Ovary (tissue), 9 donors: ENCODE measurements around the gene NUP85. TPM values are rescaled to one million over a fixed set of nuclear protein-coding genes. Genes with fewer than 3 reads are reported as not detected.

Source experiments
- DNase-seq, 5 donors: peaks; one replicate each; pipeline ENCODE4 v3.0.0-alpha.2; 2019 to 2020
- H3K27ac ChIP-seq, 2 donors: fragments of 200-600 bp; one replicate each; pipeline versions ENCODE4 v1.5.1 to v1.8.0; 2019 to 2022
- H3K27me3 ChIP-seq: fragments of 200-600 bp; one replicate; pipeline ENCODE4 v1.8.0; 2022
- H3K36me3 ChIP-seq: fragments of 200-600 bp; sonication (generic); one replicate; pipeline ENCODE4 v1.5.1; 2019
- H3K4me1 ChIP-seq: one replicate; pipeline ENCODE4 v1.8.1; 2013; ENCODE audit warnings: mild to moderate bottlenecking, moderate library complexity; ENCODE audit not compliant: insufficient read depth
- H3K4me3 ChIP-seq: fragments of 200-600 bp; sonication (generic); one replicate; pipeline ENCODE4 v1.5.1; 2017
- H3K9me3 ChIP-seq, 2 donors: fragments of 200-600 bp in 1 of 2; sonication (generic) in 1 of 2; one replicate each; pipeline versions ENCODE4 v1.5.1 to v1.8.1; 2013 to 2019; ENCODE audit warnings: mild to moderate bottlenecking in 1 of 2, moderate library complexity in 1 of 2
- CTCF ChIP-seq, 3 donors: fragments of 450-650 bp in 2 of 3; fragments of 200-600 bp in 1 of 3; IDR thresholded peaks; one replicate each; pipeline versions ENCODE4 v1.5.1 to v1.8.0; 2016 to 2022; ENCODE audit warnings: antibody characterized with exemption in 3 of 3, mild to moderate bottlenecking in 1 of 3
- EP300 ChIP-seq: sonication (generic); formaldehyde crosslinking; IDR thresholded peaks from one replicate; pipeline ENCODE4 v1.6.1; 2017; ENCODE audit warnings: antibody characterized with exemption
- POLR2A ChIP-seq: fragments of 450-650 bp; IDR thresholded peaks from one replicate; pipeline ENCODE4 v1.6.1; 2017; ENCODE audit warnings: antibody characterized with exemption, mild to moderate bottlenecking, moderate library complexity
- WGBS, 3 donors: extraction: QIAGEN DNeasy Blood & Tissue Kit in 1 of 3; methylation state at CpG; one replicate each; pipeline versions ENCODE4 v1.1.5 to v1.1.7; 2013 to 2017; 5-methylcytosine and 5-hydroxymethylcytosine counted together
- intact Hi-C, 4 donors: fragments of 100-400 bp; cut with DNase I; formaldehyde crosslinking; loops; one replicate each; pipeline versions ENCODE4 v1.11.0 to v1.15.1; 2022 to 2023
- polyA plus RNA-seq, 2 donors: library from polyadenylated mRNA; stranded (reverse); fragments of 200-250 nt in 1 of 2; fragments of 350-450 nt in 1 of 2; fragmentation: Illumina TruSeq in 1 of 2; extraction: RNeasy Lipid Tissue Mini Kit (QIAGEN cat#74804) in 1 of 2; gene quantifications; one replicate each; pipeline ENCODE4 v1.2.3, GENCODE V29; 2013 to 2014
- total RNA-seq, 7 donors: library from RNA; depleted of rRNA in 2 of 7; stranded (reverse); fragments of >200 nt in 2 of 7; fragmentation: NEBNext Ultra II Directional in 3 of 7; extraction: Animal tissue kit (Norgen Biotek cat#: 25700) in 3 of 7; gene quantifications; one replicate each; pipeline versions ENCODE4 v1.1.0 to v1.2.4, GENCODE V29; 2016 to 2023
- donor health status: DM: no; HTN: no; CAD: no; lungs with moderate emphysema.
- donor health status: DM: no; HTN: no; CAD: no.
- donor health status: Bipolar disorder and iron deficiency.
- donor health status: DM: yes; HTN: yes; CAD: no.
- donor health status: DM: no; HTN: no; CAD: no.
- donor health status: DM: yes; HTN: yes; CAD: no.

Gene NUP85
- total and polyA plus RNA-seq, 9 donors: 23.4 to 82.2 (median 50.8) TPM

- Histone ChIP-seq H3K27ac (no peak overlapping the region), H3K9me3 (no peaks in the 10 kb centered on the region), H3K36me3 (no peaks in the 10 kb centered on the region)
Measured at GRCh38 chr17:75227729-75228128, 22.2 kb downstream of the NUP85 start.

DNA sequence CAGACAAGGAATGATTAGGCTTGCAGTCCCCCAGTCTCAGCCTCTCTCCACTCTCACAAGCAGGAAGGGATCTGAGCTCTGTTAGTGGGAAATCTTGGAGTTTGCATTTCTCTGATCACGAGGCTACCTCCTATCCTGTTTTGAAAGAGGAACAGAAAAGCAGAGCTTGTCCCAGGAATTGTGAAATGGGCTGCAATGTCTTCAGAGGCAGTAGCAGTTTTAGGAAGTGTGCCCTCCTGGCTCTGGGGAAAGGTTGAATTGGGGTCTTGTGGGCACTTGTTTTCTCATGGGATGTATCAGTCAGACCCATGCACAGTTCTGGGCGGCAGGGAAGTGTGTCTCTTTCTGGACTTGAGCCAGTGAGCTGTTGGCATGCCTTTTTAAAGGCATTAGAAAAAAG lies 22.8 kb downstream of the NUP85 start:
- no peaks in the 10 kb centered on the region for H3K36me3 ChIP-seq
- no peaks in the 10 kb centered on the region for H3K4me1 ChIP-seq

More at GRCh38 chr17:75227729-75228128, 22.2 kb downstream of the NUP85 start:
- Histone ChIP-seq H3K4me1 (no peaks in the 10 kb centered on the region), H3K4me3 (no peak overlapping the region), H3K27me3 (no peaks in the 10 kb centered on the region)
- 76 to 85% (median 83%) methylated on average over 5 of the region's 5 CpGs for WGBS, 3 donors
- intact Hi-C loops: no loop called here
- DNase-seq: no peak
- TF ChIP-seq EP300 (no peak), CTCF (IDR thresholded peaks at IDR 0.05) (no peak), POLR2A (no peak)

DNA sequence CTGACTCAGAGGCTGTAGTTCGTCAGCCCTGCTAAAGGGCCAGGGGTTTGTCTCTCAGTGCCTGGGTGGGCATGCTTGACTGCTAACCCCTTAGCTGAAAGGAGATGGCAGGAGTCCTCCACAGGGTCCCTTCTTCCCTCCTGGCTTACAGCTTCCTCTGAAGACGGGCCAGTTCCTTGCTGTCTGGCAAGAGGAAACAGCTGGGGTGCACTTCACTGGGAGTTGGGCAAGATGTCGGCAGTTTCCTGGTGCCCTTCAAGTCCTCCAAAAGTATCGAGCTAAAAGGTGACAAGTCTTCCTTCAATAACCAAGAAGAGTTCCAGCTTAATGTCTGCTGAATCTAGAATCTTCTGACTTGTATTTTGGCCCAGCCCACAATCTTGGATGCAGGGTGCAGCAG lies 23.4 kb downstream of the NUP85 start:
- Histone ChIP-seq H3K4me3 (no peak overlapping the region), H3K36me3 (no peaks in the 10 kb centered on the region), H3K27me3 (no peaks in the 10 kb centered on the region), H3K27ac (no peak overlapping the region), H3K4me1 (no peaks in the 10 kb centered on the region), H3K9me3 (no peaks in the 10 kb centered on the region)
- TF ChIP-seq EP300 (no peak), CTCF (IDR thresholded peaks at IDR 0.05) (no peak), POLR2A (no peak)
- WGBS, 3 donors: 71 to 76% (median 73%) methylated on average over 4 of the region's 4 CpGs
- intact Hi-C loops: no loop called here
- DNase-seq: no peak

More for the DNA sequence above, 22.8 kb downstream of the NUP85 start:
- intact Hi-C loops: no loop called here
- H3K27me3 ChIP-seq: no peaks in the 10 kb centered on the region
- 42 to 53% (median 48%) methylated on average over 2 of the region's 2 CpGs for WGBS, 3 donors
- no peaks in the 10 kb centered on the region for H3K9me3 ChIP-seq
- no peak for TF ChIP-seq EP300
- TF ChIP-seq POLR2A: no peak
- no peak for TF ChIP-seq CTCF (IDR thresholded peaks at IDR 0.05)
- H3K27ac ChIP-seq: no peak overlapping the region
- DNase-seq: no peak
- no peak overlapping the region for H3K4me3 ChIP-seq

DNA sequence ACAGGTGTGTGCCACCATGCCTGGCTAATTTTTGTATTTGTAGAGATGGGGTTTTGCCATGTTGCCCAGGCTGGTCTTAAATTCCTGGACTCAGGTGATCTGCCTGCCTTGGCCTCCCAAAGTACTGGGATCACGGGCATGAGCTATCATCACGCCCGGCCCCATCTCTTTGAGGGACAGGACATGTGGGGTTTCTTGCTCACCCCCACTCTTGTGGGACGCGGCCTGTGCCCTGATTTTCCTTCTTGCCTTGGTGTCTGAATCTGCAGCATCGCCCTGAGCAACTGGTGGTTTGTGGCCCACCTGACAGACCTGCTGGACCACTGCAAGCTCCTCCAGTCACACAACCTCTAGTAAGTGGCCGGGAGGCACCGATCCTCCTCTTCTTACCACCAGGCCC lies 25.6 kb downstream of the NUP85 start:
- no peak for DNase-seq
- H3K36me3 ChIP-seq: no peaks in the 10 kb centered on the region
- intact Hi-C loops: no loop called here
- 86 to 96% (median 94%) methylated on average over 8 of the region's 8 CpGs for WGBS, 3 donors
- TF ChIP-seq POLR2A (no peak), EP300 (no peak), CTCF (IDR thresholded peaks at IDR 0.05) (no peak)
- H3K9me3 ChIP-seq: no peaks in the 10 kb centered on the region
- no peaks in the 10 kb centered on the region for H3K4me1 ChIP-seq
- no peaks in the 10 kb centered on the region for H3K27me3 ChIP-seq
- H3K4me3 ChIP-seq: no peak overlapping the region
- H3K27ac ChIP-seq: no peak overlapping the region
